NCI-H187 (cell line): Measurements from ENCODE around the gene LRRC10.
"Not testable (repeated sequence)": the region's sequence is repeated elsewhere in the genome, so short reads cannot be mapped to it uniquely, and the experiment has no call there.

Source experiments
- DNase-seq, 2 experiments: peaks; one replicate each; lab custom pipeline; 2025; lab: John Stamatoyannopoulos, UW

Gene LRRC10

GRCh38 chr12:69619050-69619449 lies 8.3 kb upstream of the LRRC10 start:
- no peak for DNase-seq

GRCh38 chr12:69616025-69616424 lies 5.3 kb upstream of the LRRC10 start:
- no peak for DNase-seq

- no peak for DNase-seq
These were observed 2.6 kb upstream of the LRRC10 start for GRCh38 chr12:69613351-69613750.

- DNase-seq, result no peak
These were observed 581 bp downstream of the LRRC10 start for GRCh38 chr12:69610126-69610525.

GRCh38 chr12:69608114-69608513 lies 2.6 kb downstream of the LRRC10 start:
- no peak for DNase-seq

- DNase-seq, result not testable (repeated sequence)
These were observed 6.4 kb downstream of the LRRC10 start for GRCh38 chr12:69604275-69604674.

- not testable (repeated sequence) for DNase-seq
These were observed 7.2 kb downstream of the LRRC10 start for GRCh38 chr12:69603556-69603955.

- no peak for DNase-seq
These were observed 7.8 kb downstream of the LRRC10 start for GRCh38 chr12:69602954-69603353.

GRCh38 chr12:69601962-69602685 lies 8.6 kb downstream of the LRRC10 start:
- no peak for DNase-seq

- DNase-seq, result no peak
These were observed 9.9 kb downstream of the LRRC10 start for GRCh38 chr12:69600804-69601203.

- DNase-seq, result no peak
These were observed 12.4 kb downstream of the LRRC10 start for GRCh38 chr12:69598174-69598753.

- DNase-seq, result no peak
These were observed 15.0 kb downstream of the LRRC10 start for GRCh38 chr12:69595689-69596088.

GRCh38 chr12:69589082-69589481 lies 21.6 kb downstream of the LRRC10 start:
- no peak for DNase-seq

GRCh38 chr12:69588527-69588926 lies 22.2 kb downstream of the LRRC10 start:
- no peak for DNase-seq

- peak; percentile 92 to 97 for DNase-seq
These were observed 25.3 kb downstream of the LRRC10 start, which contains the start of gene CCT2 for GRCh38 chr12:69585189-69586062. Gene CCT2 (plus strand): TSS chr12:69585459. CDS start chr12:69585522, 63 bp downstream.

- DNase-seq, result no peak
These were observed 27.5 kb downstream of the LRRC10 start for GRCh38 chr12:69583203-69583602.

- DNase-seq, result no peak
These were observed 30.6 kb downstream of the LRRC10 start for GRCh38 chr12:69580074-69580473.

GRCh38 chr12:69579029-69579428 lies 31.7 kb downstream of the LRRC10 start:
- no peak for DNase-seq

- no peak for DNase-seq
These were observed 32.4 kb downstream of the LRRC10 start for GRCh38 chr12:69578283-69578682.

- DNase-seq, result no peak
These were observed 35.4 kb downstream of the LRRC10 start for GRCh38 chr12:69575346-69575745.

GRCh38 chr12:69570545-69571399 lies 39.9 kb downstream of the LRRC10 start:
- DNase-seq, result peak; percentile 4 to 63
